ENCODE measurements around the gene LRIT2.

Gene LRIT2

GRCh38 chr10:84233940-84234339 is 8.6 kb upstream of the LRIT2 start:
- TF ChIP-seq CTCF (IDR thresholded peaks at IDR 0.05; ENCODE audit: low read length, missing control alignments) = no peak
- H3K4me3 ChIP-seq (replicated peaks; ENCODE audit: low read depth, low read length) = no peak overlapping the region
- no peak for DNase-seq (ENCODE audit: low read depth)

GRCh38 chr10:84232376-84232775 is 7.0 kb upstream of the LRIT2 start:
- TF ChIP-seq CTCF (IDR thresholded peaks at IDR 0.05; ENCODE audit: low read length, missing control alignments) = no peak
- no peak overlapping the region for H3K4me3 ChIP-seq (replicated peaks; ENCODE audit: low read depth, low read length)
- DNase-seq (ENCODE audit: low read depth) = no peak

- TF ChIP-seq CTCF (IDR thresholded peaks at IDR 0.05; ENCODE audit: low read length, missing control alignments) = no peak
- no peak for DNase-seq (ENCODE audit: low read depth)
- H3K4me3 ChIP-seq (replicated peaks; ENCODE audit: low read depth, low read length) = no peak overlapping the region
These were observed 5.0 kb upstream of the LRIT2 start for GRCh38 chr10:84230359-84230758.

GRCh38 chr10:84227810-84228209 is 2.5 kb upstream of the LRIT2 start:
- no peak for TF ChIP-seq CTCF (IDR thresholded peaks at IDR 0.05; ENCODE audit: low read length, missing control alignments)
- DNase-seq (ENCODE audit: low read depth) = no peak
- no peak overlapping the region for H3K4me3 ChIP-seq (replicated peaks; ENCODE audit: low read depth, low read length)

- DNase-seq (ENCODE audit: low read depth) = no peak
- no peak for TF ChIP-seq CTCF (IDR thresholded peaks at IDR 0.05; ENCODE audit: low read length, missing control alignments)
- no peak overlapping the region for H3K4me3 ChIP-seq (replicated peaks; ENCODE audit: low read depth, low read length)
These were observed 1.3 kb upstream of the LRIT2 start for GRCh38 chr10:84226616-84227015.

- no peak for DNase-seq (ENCODE audit: low read depth)
These were observed 824 bp downstream of the LRIT2 start for GRCh38 chr10:84224411-84225028.

More at GRCh38 chr10:84224411-84225028, 824 bp downstream of the LRIT2 start:
- no peak for TF ChIP-seq CTCF (IDR thresholded peaks at IDR 0.05; ENCODE audit: low read length, missing control alignments)
- H3K4me3 ChIP-seq (replicated peaks; ENCODE audit: low read depth, low read length) = no peak overlapping the region

All from fibroblast of pulmonary artery (primary cell).